ENCODE data around the gene SCN8A.

DNA sequence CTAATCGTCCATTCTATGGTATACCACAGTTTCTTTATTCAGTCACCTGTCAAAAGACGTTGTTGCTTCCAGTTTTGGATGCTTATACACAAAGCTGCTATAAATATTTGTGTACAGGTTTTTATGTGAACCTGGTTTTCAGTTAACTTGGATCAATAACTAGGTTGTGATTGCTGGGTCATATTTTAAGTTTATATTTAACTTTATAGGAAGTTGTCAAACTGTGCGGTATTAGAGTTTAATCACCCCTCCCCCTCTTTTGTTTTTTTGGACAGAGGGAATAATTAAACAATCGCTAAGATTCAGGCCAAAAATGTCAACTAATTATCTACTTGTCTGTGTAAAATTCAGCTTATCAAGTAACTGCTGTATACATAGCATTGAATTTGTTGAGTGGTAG, 34.3 kb downstream of the SCN8A start:
- no peak for TF ChIP-seq POLR2A (IDR thresholded peaks at IDR 0.05)
- TF ChIP-seq, protein P1, sequence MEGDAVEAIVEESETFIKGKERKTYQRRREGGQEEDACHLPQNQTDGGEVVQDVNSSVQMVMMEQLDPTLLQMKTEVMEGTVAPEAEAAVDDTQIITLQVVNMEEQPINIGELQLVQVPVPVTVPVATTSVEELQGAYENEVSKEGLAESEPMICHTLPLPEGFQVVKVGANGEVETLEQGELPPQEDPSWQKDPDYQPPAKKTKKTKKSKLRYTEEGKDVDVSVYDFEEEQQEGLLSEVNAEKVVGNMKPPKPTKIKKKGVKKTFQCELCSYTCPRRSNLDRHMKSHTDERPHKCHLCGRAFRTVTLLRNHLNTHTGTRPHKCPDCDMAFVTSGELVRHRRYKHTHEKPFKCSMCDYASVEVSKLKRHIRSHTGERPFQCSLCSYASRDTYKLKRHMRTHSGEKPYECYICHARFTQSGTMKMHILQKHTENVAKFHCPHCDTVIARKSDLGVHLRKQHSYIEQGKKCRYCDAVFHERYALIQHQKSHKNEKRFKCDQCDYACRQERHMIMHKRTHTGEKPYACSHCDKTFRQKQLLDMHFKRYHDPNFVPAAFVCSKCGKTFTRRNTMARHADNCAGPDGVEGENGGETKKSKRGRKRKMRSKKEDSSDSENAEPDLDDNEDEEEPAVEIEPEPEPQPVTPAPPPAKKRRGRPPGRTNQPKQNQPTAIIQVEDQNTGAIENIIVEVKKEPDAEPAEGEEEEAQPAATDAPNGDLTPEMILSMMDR (IDR thresholded peaks at IDR 0.05): no peak

All from testis (tissue), 2 donors.